Mucosa of stomach (tissue), 1 donor: Measurements from ENCODE around the gene LYRM4.

Experiments used
- H3K27me3 ChIP-seq: one replicate; pipeline ENCODE4 v1.7.0; 2013; ENCODE audit warnings: mild to moderate bottlenecking, low read length; ENCODE audit not compliant: control insufficient read depth, insufficient read depth
- H3K36me3 ChIP-seq: one replicate; pipeline ENCODE4 v1.7.0; 2013; ENCODE audit warnings: low read length; ENCODE audit not compliant: control insufficient read depth, insufficient read depth
- H3K4me1 ChIP-seq: one replicate; pipeline ENCODE4 v1.7.0; 2013; ENCODE audit warnings: mild to moderate bottlenecking, low read length; ENCODE audit not compliant: control insufficient read depth, insufficient read depth
- H3K4me3 ChIP-seq: one replicate; pipeline ENCODE4 v1.7.0; 2013; ENCODE audit warnings: low read length
- H3K9ac ChIP-seq: one replicate; pipeline ENCODE4 v1.7.0; 2013; ENCODE audit warnings: mild to moderate bottlenecking, low read length, moderate library complexity
- H3K9me3 ChIP-seq: one replicate; pipeline ENCODE4 v1.7.0; 2013; ENCODE audit warnings: mild to moderate bottlenecking, low read length, moderate library complexity; ENCODE audit not compliant: control insufficient read depth
- donor health status: Pancreatic carcinoma.

Gene LYRM4

GRCh38 chr6:5256952-5257351 lies 3.8 kb downstream of the LYRM4 start:
- Histone ChIP-seq H3K4me3 (no peak overlapping the region), H3K9me3 (no peaks in the 10 kb centered on the region), H3K9ac (no peak overlapping the region), H3K36me3 (no peaks in the 10 kb centered on the region), H3K4me1 (peaks cover 8% of the 10 kb centered on the region), H3K27me3 (no peaks in the 10 kb centered on the region)

DNA sequence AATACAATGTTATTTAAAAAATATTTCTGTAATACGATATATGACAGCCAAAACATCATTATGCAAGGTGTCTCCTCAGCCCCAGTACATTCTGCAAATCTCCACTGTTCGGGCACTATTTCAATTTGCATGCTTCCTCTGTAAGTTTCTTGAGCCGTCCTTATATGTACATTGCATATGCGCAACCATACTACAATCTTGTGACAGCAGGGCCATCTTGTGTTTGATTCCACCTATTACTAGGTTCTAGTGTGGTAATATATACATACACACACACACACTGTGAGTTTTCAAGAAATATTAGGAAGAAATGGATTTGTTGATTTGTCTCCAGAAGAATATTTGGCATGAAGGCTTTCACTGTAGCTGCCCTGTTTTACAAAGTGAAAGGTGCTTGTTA lies 9.8 kb downstream of the LYRM4 start:
- Histone ChIP-seq H3K4me3 (no peak overlapping the region), H3K9ac (no peak overlapping the region), H3K27me3 (no peaks in the 10 kb centered on the region), H3K9me3 (no peaks in the 10 kb centered on the region), H3K36me3 (no peaks in the 10 kb centered on the region), H3K4me1 (no peaks in the 10 kb centered on the region)

DNA sequence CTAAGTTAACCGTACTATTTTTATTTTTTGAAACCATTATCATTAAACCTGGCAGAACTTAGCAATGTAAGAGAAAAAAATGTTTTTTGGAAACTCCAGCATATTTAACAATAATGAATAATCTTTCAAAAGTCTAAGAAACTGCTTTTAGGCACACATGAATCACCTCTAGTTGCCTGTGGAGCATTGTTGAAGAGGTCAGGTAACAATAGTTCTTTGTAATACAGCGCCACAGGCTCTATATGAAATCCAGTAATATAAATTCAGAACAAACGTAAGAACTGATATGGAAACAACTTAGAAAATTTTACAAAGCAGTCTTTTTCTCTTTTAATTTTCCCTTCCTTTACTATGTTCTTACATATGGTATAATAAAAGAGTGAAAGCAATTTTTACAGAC lies 10.3 kb downstream of the LYRM4 start:
- Histone ChIP-seq H3K4me1 (no peaks in the 10 kb centered on the region), H3K9me3 (no peaks in the 10 kb centered on the region), H3K9ac (no peak overlapping the region), H3K4me3 (no peak overlapping the region), H3K36me3 (no peaks in the 10 kb centered on the region), H3K27me3 (no peaks in the 10 kb centered on the region)

- Histone ChIP-seq H3K9ac (no peak overlapping the region), H3K27me3 (no peaks in the 10 kb centered on the region), H3K9me3 (no peaks in the 10 kb centered on the region), H3K36me3 (no peaks in the 10 kb centered on the region), H3K4me1 (no peaks in the 10 kb centered on the region), H3K4me3 (no peak overlapping the region)
Observed at GRCh38 chr6:5249451-5250122, 11.2 kb downstream of the LYRM4 start.

DNA sequence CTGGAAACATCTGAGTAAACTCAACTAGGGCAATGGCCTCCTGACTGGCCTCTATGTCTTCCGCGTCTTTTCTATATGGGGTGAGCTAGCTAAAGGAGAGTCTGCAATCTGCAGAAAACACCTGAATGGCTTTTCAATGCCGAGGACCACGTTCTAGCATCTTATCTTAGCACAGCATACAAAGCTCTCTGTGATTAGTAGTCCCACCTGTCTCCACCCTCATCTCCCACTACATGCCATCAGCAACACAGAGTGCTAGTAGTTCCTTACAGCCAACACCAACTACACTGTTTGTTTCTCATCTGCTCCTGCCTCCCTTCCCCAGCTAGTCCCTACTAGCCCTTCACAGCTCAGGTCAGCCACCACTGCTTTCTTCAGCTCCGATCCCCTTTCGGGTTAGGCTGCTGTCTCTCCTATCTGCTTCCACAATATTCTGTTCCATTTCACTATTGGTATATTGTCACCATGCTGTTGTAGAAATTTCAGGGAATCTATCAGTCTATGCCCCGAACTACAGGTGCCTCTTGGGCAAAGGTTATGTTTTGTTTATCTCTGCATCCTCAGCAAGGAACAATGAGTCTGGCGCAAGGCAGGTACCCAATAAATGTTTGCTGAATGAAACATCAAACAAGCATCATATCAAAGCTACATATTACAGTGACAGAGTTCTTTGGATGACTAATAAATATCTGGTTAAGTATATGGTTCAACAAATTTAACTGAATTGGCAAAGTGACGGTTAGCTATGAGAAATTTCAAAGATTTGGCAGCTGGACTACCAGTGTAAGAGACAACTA lies 12.2 kb downstream of the LYRM4 start:
- H3K4me3 ChIP-seq: no peak overlapping the region
- no peaks in the 10 kb centered on the region for H3K27me3 ChIP-seq
- no peaks in the 10 kb centered on the region for H3K9me3 ChIP-seq
- no peaks in the 10 kb centered on the region for H3K36me3 ChIP-seq
- H3K4me1 ChIP-seq: no peaks in the 10 kb centered on the region
- no peak overlapping the region for H3K9ac ChIP-seq

DNA sequence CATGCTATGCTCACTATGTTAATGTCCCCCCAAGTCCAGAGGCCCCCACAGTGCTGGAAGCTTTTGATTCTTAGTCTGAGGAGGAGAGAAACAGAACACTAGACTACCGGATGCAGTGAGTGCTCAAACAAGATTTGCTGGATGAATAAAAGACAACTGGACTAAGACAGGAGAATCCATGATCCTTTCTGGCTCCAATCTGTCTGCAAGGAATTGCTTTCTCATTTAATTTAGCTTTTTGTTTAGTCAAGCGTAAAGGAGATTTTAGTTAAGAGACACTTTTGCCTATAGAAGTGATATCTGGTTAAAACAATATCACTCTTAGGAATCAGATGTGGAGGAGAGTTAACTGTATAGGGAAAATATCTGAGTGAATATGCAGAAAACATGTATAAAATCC lies 13.5 kb downstream of the LYRM4 start:
- Histone ChIP-seq H3K27me3 (no peaks in the 10 kb centered on the region), H3K4me3 (no peak overlapping the region), H3K9ac (no peak overlapping the region), H3K36me3 (no peaks in the 10 kb centered on the region), H3K9me3 (no peaks in the 10 kb centered on the region), H3K4me1 (no peaks in the 10 kb centered on the region)

- no peaks in the 10 kb centered on the region for H3K27me3 ChIP-seq
- H3K9ac ChIP-seq: no peak overlapping the region
- no peaks in the 10 kb centered on the region for H3K4me1 ChIP-seq
- H3K36me3 ChIP-seq: no peaks in the 10 kb centered on the region
- no peaks in the 10 kb centered on the region for H3K9me3 ChIP-seq
- no peak overlapping the region for H3K4me3 ChIP-seq
Observed at GRCh38 chr6:5246141-5247097, 14.3 kb downstream of the LYRM4 start.

GRCh38 chr6:5243069-5243468 lies 17.7 kb downstream of the LYRM4 start:
- Histone ChIP-seq H3K9me3 (no peaks in the 10 kb centered on the region), H3K9ac (no peak overlapping the region), H3K4me3 (no peak overlapping the region), H3K27me3 (no peaks in the 10 kb centered on the region), H3K36me3 (no peaks in the 10 kb centered on the region), H3K4me1 (no peaks in the 10 kb centered on the region)

- H3K36me3 ChIP-seq: no peaks in the 10 kb centered on the region
- no peaks in the 10 kb centered on the region for H3K4me1 ChIP-seq
- no peak overlapping the region for H3K4me3 ChIP-seq
- H3K27me3 ChIP-seq: no peaks in the 10 kb centered on the region
- no peak overlapping the region for H3K9ac ChIP-seq
- no peaks in the 10 kb centered on the region for H3K9me3 ChIP-seq
Observed at GRCh38 chr6:5241252-5241651, 19.5 kb downstream of the LYRM4 start.

DNA sequence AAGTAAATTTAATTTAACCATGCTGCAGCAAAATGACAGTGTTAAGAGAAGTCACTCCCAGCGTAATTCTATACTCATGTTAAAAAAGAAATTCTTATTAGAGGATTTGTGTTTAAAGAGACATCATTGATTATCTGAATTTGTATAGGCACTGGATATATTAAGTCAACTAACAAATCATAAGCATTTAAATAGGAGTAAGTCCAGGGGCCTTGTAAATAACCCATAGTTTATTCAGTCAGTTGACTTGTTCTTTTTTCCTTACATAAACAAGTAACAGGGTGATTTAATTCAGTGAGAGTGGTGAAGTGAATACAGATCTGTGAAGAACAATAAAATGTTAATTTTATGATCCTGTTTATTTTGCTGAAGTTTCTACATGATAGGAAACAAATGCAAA lies 22.4 kb downstream of the LYRM4 start:
- Histone ChIP-seq H3K4me3 (no peak overlapping the region), H3K36me3 (no peaks in the 10 kb centered on the region), H3K4me1 (no peaks in the 10 kb centered on the region), H3K27me3 (no peaks in the 10 kb centered on the region), H3K9ac (no peak overlapping the region), H3K9me3 (no peaks in the 10 kb centered on the region)

DNA sequence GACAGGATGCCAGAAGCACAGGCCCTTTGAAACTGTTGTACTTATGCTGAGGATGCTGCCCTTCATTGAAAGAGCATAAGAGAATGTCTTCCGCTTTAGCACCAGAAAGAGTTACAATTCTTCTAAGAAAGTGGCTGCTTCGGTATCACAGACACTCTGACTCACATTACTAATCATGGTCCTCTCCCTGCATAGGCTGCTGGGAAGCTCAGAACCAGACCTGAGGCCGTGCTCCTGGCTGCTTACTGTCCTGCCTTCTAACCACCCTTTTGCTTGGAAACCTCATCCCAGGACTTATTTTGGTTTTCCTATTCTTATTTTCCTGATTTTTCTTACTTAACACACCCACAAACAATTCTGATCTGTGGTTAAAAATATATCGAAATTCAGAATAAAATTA lies 22.9 kb downstream of the LYRM4 start:
- no peak overlapping the region for H3K4me3 ChIP-seq
- H3K36me3 ChIP-seq: no peaks in the 10 kb centered on the region
- H3K9ac ChIP-seq: no peak overlapping the region
- H3K4me1 ChIP-seq: no peaks in the 10 kb centered on the region
- no peaks in the 10 kb centered on the region for H3K27me3 ChIP-seq
- no peaks in the 10 kb centered on the region for H3K9me3 ChIP-seq

GRCh38 chr6:5235830-5236229 lies 24.9 kb downstream of the LYRM4 start:
- no peak overlapping the region for H3K4me3 ChIP-seq
- no peaks in the 10 kb centered on the region for H3K36me3 ChIP-seq
- no peaks in the 10 kb centered on the region for H3K27me3 ChIP-seq
- no peaks in the 10 kb centered on the region for H3K4me1 ChIP-seq
- H3K9ac ChIP-seq: no peak overlapping the region
- H3K9me3 ChIP-seq: no peaks in the 10 kb centered on the region
